Esophagus squamous epithelium (tissue), 5 donors: ENCODE data around the gene FAF2. TPM values are rescaled to one million over a fixed set of nuclear protein-coding genes. Genes with fewer than 3 reads are reported as not detected.

Experiments
- DNase-seq: peaks from one replicate; lab custom pipeline; 2025; lab: John Stamatoyannopoulos, UW
- H3K27ac ChIP-seq, 4 donors: fragments of 200-600 bp; sonication (generic); one replicate each; pipeline ENCODE4 v1.5.1; 2016 to 2019; ENCODE audit warnings: mild to moderate bottlenecking in 1 of 4
- H3K27me3 ChIP-seq, 4 donors: fragments of 200-600 bp; sonication (generic); 1 replicate in 3 of 4; 2 replicates in 1 of 4; pipeline versions ENCODE4 v1.5.1 to v1.6.0; 2017 to 2021; ENCODE audit warnings: antibody characterized with exemption in 1 of 4
- H3K36me3 ChIP-seq, 3 donors: fragments of 200-600 bp; sonication (generic); one replicate each; pipeline ENCODE4 v1.5.1; 2016 to 2019
- H3K4me1 ChIP-seq, 3 donors: fragments of 200-600 bp; sonication (generic); one replicate each; pipeline ENCODE4 v1.5.1; 2017 to 2019
- H3K4me3 ChIP-seq, 4 donors: fragments of 200-600 bp; sonication (generic); 1 replicate in 3 of 4; 2 replicates in 1 of 4; pipeline ENCODE4 v1.5.1; 2016 to 2019; ENCODE audit warnings: mild to moderate bottlenecking in 2 of 4, moderate library complexity in 1 of 4
- H3K9me3 ChIP-seq, 3 donors: fragments of 200-600 bp; sonication (generic); one replicate each; pipeline ENCODE4 v1.5.1; 2016 to 2019
- POLR2A ChIP-seq, 4 donors: fragments of 450-650 bp; IDR thresholded peaks; one replicate each; pipeline ENCODE4 v1.6.1; 2017; ENCODE audit warnings: antibody characterized with exemption in 4 of 4, mild to moderate bottlenecking in 4 of 4, moderate library complexity in 3 of 4
- WGBS, 2 donors: methylation state at CpG; one replicate each; pipeline ENCODE4 v1.1.5; 2018; 5-methylcytosine and 5-hydroxymethylcytosine counted together
- intact Hi-C: fragments of 100-400 bp; cut with DNase I; formaldehyde crosslinking; loops from one replicate; pipeline ENCODE4 v1.15.0; 2022
- total RNA-seq, 4 donors: library from RNA; depleted of rRNA; stranded (reverse); fragments of >200 nt; gene quantifications; one replicate each; pipeline ENCODE4 v1.1.0, GENCODE V29; 2016
- TF ChIP-seq, protein P1 (sequence below), 6 experiments: fragments of 450-650 bp in 4 of 6; fragments of 200-600 bp in 2 of 6; sonication (generic) in 2 of 6; IDR thresholded peaks; one replicate each; pipeline ENCODE4 v1.5.1; 2016 to 2019; ENCODE audit warnings: antibody characterized with exemption in 6 of 6, mild to moderate bottlenecking in 4 of 6, moderate library complexity in 4 of 6
- donor health status: DM: yes; HTN: yes; CAD: no.

FAF2 gene
- total RNA-seq, 4 donors from 2014 or later = 18.5 to 27.0 (median 24.7) TPM

DNA sequence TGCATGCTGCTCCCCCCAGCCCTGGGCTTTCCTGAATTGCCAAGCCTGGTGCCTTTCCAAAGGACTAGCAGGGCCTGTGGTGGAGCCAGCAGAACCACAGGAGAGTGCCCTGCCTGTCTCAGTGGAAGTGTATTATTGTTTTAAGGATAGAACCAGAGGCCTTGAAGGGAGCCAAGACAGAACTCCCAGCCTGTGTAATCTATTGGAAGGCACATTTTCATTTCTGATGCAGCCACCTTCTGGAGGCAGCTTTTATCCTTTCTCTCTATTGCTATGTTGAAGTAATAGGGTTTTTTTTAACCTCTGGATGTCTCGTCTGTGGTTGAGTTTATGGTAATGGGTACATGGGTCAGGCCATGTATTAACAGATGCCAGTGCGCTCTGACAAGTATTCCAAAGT, 59.7 kb downstream of the FAF2 start:
- no peak overlapping the region for H3K4me3 ChIP-seq
- H3K27ac ChIP-seq = no peak overlapping the region
- peaks cover 0 to 73% (median 13%) of the 10 kb centered on the region in 3 donors for H3K36me3 ChIP-seq
- intact Hi-C loops = no loop called here
- 85 to 88% methylated on average over 2 of the region's 2 CpGs for WGBS, 2 donors
- no peaks in the 10 kb centered on the region for H3K27me3 ChIP-seq
- TF ChIP-seq POLR2A (IDR thresholded peaks at IDR 0.05) = no peak
- TF ChIP-seq, protein P1, sequence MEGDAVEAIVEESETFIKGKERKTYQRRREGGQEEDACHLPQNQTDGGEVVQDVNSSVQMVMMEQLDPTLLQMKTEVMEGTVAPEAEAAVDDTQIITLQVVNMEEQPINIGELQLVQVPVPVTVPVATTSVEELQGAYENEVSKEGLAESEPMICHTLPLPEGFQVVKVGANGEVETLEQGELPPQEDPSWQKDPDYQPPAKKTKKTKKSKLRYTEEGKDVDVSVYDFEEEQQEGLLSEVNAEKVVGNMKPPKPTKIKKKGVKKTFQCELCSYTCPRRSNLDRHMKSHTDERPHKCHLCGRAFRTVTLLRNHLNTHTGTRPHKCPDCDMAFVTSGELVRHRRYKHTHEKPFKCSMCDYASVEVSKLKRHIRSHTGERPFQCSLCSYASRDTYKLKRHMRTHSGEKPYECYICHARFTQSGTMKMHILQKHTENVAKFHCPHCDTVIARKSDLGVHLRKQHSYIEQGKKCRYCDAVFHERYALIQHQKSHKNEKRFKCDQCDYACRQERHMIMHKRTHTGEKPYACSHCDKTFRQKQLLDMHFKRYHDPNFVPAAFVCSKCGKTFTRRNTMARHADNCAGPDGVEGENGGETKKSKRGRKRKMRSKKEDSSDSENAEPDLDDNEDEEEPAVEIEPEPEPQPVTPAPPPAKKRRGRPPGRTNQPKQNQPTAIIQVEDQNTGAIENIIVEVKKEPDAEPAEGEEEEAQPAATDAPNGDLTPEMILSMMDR (IDR thresholded peaks at IDR 0.05) = no peak
- H3K9me3 ChIP-seq = no peaks in the 10 kb centered on the region
- no peak for DNase-seq
- H3K4me1 ChIP-seq = no peaks in the 10 kb centered on the region

DNA sequence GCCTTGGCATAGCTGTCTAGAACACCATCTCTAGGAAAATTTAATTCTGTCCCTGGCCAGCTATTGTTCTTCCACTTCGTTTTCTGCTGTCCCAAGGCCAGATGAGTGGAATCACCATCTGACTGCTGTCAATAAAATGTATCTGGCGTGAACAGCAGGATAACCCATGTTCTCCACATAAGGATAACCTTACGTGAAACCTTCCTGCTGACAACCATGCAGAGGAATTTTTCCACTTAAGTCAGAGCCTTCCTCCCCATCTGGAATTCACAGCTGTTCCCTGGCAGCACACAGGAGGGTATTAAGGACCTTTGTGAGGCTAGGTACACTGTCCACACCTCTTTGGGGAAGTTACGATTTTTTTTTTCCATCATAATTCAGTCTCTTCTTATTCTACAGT, 60.4 kb downstream of the FAF2 start:
- Histone ChIP-seq H3K4me1 (no peaks in the 10 kb centered on the region), H3K4me3 (no peak overlapping the region), H3K9me3 (no peaks in the 10 kb centered on the region), H3K27ac (no peak overlapping the region), H3K36me3 (peaks cover 0 to 66% (median 13%) of the 10 kb centered on the region in 3 donors), H3K27me3 (no peaks in the 10 kb centered on the region)
- TF ChIP-seq POLR2A (IDR thresholded peaks at IDR 0.05) = no peak
- DNase-seq = no peak
- intact Hi-C loops = no loop called here
- WGBS, 2 donors = 76 to 87% methylated on average over 4 of the region's 4 CpGs

DNA sequence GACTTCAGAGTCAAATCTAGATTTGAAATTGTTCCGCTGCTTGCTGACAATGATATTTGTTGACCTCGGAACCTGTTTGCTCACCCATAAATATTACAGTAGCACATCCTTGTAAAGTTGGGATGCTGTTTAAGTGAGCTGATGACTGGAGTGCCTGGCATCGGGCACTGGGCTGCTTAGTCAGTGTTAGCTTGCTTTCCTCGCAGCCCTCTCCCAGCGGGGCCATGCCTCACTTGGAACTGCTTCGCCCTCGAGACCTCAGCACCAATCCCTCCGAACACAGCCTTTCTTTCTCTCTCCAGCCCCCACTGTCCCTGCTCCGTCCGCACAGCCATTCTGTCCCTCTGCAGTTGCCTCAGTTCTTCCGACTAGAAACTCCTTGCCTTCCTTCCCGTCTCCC, 65.6 kb downstream of the FAF2 start:
- Histone ChIP-seq H3K27me3 (no peaks in the 10 kb centered on the region), H3K9me3 (no peaks in the 10 kb centered on the region), H3K4me1 (no peaks in the 10 kb centered on the region), H3K27ac (no peak overlapping the region), H3K4me3 (no peak overlapping the region), H3K36me3 (peaks cover 0 to 14% (median 0%) of the 10 kb centered on the region in 3 donors)
- TF ChIP-seq, protein P1 (IDR thresholded peaks at IDR 0.05) = no peak
- TF ChIP-seq POLR2A (IDR thresholded peaks at IDR 0.05) = no peak
- intact Hi-C loops = no loop called here
- 86 to 93% methylated on average over 12 of the region's 12 CpGs for WGBS, 2 donors
- DNase-seq = no peak

GRCh38 chr5:176514244-176514950, 66.2 kb downstream of the FAF2 start:
- no peaks in the 10 kb centered on the region for H3K4me1 ChIP-seq
- no peak for TF ChIP-seq POLR2A (IDR thresholded peaks at IDR 0.05)
- TF ChIP-seq, protein P1 (IDR thresholded peaks at IDR 0.05) = no peak
- H3K4me3 ChIP-seq = no peak overlapping the region
- intact Hi-C loops = no loop called here
- WGBS, 2 donors = 84 to 89% methylated on average over 7 to 11 of the region's 11 CpGs
- H3K27me3 ChIP-seq = no peaks in the 10 kb centered on the region
- peaks cover 0 to 8% (median 0%) of the 10 kb centered on the region in 3 donors for H3K36me3 ChIP-seq
- no peak overlapping the region for H3K27ac ChIP-seq
- DNase-seq = no peak
- H3K9me3 ChIP-seq = no peaks in the 10 kb centered on the region

GRCh38 chr5:176515396-176515795, 67.2 kb downstream of the FAF2 start:
- 77 to 80% methylated on average over 4 of the region's 4 CpGs for WGBS, 2 donors
- Histone ChIP-seq H3K36me3 (no peaks in the 10 kb centered on the region), H3K27me3 (no peaks in the 10 kb centered on the region), H3K27ac (no peak overlapping the region), H3K4me3 (no peak overlapping the region), H3K4me1 (no peaks in the 10 kb centered on the region), H3K9me3 (no peaks in the 10 kb centered on the region)
- no peak for DNase-seq
- intact Hi-C loops = no loop called here
- TF ChIP-seq, protein P1 (IDR thresholded peaks at IDR 0.05) = no peak
- no peak for TF ChIP-seq POLR2A (IDR thresholded peaks at IDR 0.05)
